GM21529 (cell line): ENCODE data around the gene ZC3HAV1L.
A peak's percentile ranks its signal among the peaks of the same experiment; 100 is the strongest.
"Not testable (repeated sequence)": the region's sequence is repeated elsewhere in the genome, so short reads cannot be mapped to it uniquely, and the experiment has no call there.

Experiments
- ATAC-seq: cut with Tn5 transposase; IDR thresholded peaks from one replicate; pipeline ENCODE4 v1.9.1; 2021; ENCODE audit not compliant: unreplicated experiment

The ZC3HAV1L gene

DNA sequence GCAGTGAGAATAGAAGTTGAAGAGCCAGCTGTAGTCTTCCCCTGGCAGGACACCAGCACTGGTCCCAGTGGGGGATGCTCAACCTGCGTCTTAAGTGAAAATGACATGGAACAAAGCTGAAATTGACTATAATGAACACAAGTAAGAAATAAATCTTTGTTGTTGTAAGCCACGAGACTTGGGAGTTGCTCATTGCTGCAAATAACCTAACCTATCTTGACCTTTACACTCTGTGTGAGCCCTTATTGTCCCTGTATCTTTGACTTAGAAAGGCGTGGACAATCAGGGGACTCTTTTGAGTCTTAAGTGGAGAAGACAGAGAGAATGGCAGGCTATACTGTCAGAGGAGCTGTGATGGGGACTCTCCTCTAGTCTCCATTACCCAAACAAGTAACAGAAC is 16.9 kb downstream of the ZC3HAV1L start:
- no peak for ATAC-seq

GRCh38 chr7:139016931-139017511 is 18.8 kb downstream of the ZC3HAV1L start:
- ATAC-seq: peak; percentile 94

DNA sequence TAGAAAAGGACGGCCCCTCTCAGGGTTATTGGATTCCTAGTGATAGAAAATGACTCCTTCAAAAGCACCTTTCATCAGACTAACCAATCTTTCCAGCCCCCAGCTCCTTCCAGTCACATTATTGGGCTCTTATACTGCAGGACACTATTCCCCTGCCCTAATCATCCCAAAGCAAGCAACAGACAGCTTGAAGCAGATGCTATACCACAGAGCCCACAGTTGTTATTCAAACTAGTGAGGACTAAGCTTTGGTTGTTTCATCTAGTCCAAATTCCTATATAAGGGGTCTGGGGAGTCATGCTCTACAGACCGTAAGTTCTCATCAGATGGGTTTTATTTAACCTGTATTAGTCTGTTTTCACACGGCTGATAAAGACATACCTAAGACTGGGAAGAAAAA is 24.5 kb downstream of the ZC3HAV1L start:
- no peak for ATAC-seq

DNA sequence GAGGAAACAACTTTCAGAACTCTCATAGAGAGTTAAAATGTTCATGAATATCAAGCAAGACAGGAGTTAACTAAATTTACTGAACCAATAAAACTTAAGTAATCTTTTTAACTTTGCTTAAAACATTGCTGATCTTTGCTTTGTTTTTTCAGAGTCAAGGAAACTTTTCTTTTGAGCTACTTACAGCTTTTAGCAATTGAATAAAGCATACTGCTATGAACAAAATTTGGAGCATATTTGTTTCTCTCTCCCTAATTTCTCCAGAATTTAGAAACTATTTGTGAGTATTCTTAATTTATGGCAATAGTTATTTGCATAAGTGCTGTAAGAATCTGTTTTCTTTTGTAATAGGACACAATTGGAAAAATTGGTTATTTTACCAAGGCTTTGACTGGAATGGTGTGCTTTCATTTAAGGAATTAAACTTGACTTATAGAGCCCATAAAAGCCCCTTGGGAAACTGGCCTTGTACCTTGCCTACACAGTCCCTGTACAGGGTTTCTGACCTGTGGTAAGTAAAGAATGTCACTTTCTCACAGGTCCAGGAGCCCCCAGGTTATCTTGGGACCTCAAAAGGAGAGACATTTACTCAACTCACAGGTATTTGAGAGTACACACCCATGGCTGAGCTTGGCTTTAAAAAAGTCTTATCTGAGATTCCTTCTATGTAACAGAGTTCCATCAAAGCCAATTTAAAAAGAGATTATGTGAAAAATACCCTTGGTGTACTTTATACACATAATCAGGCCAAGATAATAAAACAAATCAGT is 31.3 kb downstream of the ZC3HAV1L start:
- ATAC-seq: no peak

GRCh38 chr7:138999414-138999813 is 36.4 kb downstream of the ZC3HAV1L start:
- no peak for ATAC-seq

DNA sequence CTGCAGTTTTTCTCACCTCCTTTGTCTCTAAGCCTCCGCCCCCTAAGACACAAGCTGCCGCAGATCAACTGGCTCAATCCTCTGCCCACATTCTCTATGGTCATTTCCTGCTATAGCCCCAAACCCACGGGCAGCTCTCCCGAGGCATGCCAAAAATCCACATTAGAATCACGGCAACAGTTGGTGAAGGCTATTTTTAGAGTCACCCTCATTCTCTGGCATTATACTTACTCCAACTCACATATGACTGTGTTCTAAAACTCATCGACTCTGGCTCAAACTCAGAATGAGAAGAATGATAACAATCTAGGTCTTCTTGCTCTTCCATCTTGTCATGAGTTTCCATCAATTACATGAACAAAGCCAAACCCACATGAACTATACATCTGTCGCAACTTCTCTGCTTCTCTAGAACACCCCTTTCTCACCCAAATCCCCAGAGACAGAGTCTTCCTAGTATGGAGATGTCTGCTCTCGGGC is 43.8 kb downstream of the ZC3HAV1L start:
- ATAC-seq: no peak

GRCh38 chr7:138987686-138988085 is 48.2 kb downstream of the ZC3HAV1L start:
- no peak for ATAC-seq

- no peak for ATAC-seq
Measured at GRCh38 chr7:138982204-138982623, 53.6 kb downstream of the ZC3HAV1L start.

GRCh38 chr7:138981332-138982203 is 54.3 kb downstream of the ZC3HAV1L start, which contains the start of gene KIAA1549:
TSS of gene KIAA1549 (minus strand) at chr7:138981389. CDS start at chr7:138981269, 120 bp downstream.
- peak; percentile 88 for ATAC-seq

GRCh38 chr7:138980563-138981291 is 55.1 kb downstream of the ZC3HAV1L start:
- ATAC-seq: peak; percentile 47

GRCh38 chr7:138979988-138980562 is 55.8 kb downstream of the ZC3HAV1L start:
- no peak for ATAC-seq

GRCh38 chr7:138979226-138979979 is 56.4 kb downstream of the ZC3HAV1L start:
- ATAC-seq: peak; percentile 33

DNA sequence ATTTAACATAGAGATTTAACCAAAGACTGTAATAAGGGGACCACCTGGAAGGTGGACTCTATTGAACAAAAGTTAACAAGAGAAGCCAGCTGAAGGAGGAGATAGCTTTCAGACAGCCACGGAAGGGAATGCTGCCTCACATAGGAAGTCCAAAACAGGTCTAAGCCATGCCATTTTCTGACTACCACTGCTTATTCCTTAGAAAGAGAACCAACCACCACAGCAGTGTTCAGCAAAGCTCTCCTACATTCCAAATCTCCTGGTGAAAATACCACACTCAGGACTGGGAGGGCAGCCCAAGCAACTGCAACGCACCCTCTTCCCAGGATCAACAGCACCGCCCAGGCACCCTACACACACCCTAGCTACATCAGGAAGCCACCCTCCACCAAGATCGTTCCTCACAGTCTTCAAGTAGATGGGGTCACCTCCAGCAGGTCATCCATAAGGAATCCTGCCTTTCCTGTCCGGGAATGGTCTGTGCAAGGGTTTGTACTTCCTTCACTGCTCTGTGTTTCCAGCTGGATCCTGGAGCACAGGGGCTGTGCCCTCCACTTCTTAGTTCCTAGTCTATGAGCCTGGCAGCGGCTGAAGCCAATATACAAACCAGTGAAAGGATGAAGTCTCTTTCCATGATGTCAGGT is 57.2 kb downstream of the ZC3HAV1L start:
- no peak for ATAC-seq

DNA sequence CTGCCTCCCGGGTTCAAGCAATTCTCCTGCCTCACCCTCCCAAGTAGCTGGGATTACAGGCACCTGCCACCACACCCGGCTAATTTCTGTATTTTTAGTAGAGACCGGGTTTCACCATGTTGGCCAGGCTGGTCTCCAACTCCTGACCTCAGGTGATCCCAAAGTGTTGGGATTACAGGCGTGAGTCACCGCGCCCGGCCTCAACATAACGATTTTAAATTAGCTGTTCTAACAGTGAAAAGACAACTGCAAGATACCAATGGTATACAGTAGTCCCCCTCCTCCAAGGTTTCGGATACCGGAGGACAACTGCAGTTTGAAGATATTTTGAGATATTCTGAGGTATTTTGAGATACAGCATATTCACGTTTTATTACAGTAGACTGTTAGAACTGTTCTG is 59.7 kb downstream of the ZC3HAV1L start:
- ATAC-seq: not testable (repeated sequence)
